H1 (cell line): ENCODE data around the gene KLHDC7B. TPM values are rescaled to one million over a fixed set of nuclear protein-coding genes. Genes with fewer than 3 reads are reported as not detected.

Experiments used
- CTCF ChIA-PET: fragments of 300-600 bp; sonication (Branson Sonifier 250); formaldehyde crosslinking; loops from one replicate; lab custom pipeline; 2021; ENCODE audit not compliant: partially characterized antibody; lab: Charles Lee
- POLR2A ChIA-PET: fragments of 300-600 bp; sonication (Branson Sonifier 250); formaldehyde crosslinking; loops from one replicate; lab custom pipeline; 2021; ENCODE audit warnings: inconsistent platforms; ENCODE audit not compliant: partially characterized antibody; lab: Charles Lee
- DNase-seq, 2 experiments: peaks; one replicate each; pipeline versions ENCODE4 v3.0.0 to v3.0.0-alpha.2; 2010 to 2022; ENCODE audit warnings: low spot score in 2 of 2, low read depth in 1 of 2, mixed read lengths in 1 of 2
- FAIRE-seq: peaks from 2 replicates; lab custom pipeline; 2011; peaks lifted over from hg19 to GRCh38; lab: Jason Lieb, UNC
- H2AFZ ChIP-seq: 2 replicates; pipeline ENCODE4 v1.8.1; 2012; ENCODE audit warnings: low read length, inconsistent platforms
- H2AK5ac ChIP-seq: 2 replicates; pipeline ENCODE4 v1.6.1; 2013; ENCODE audit warnings: low read depth, low read length
- H2BK120ac ChIP-seq: replicated peaks from 2 replicates; pipeline ENCODE3; 2013; ENCODE audit warnings: low read depth, low read length, inconsistent platforms
- H2BK12ac ChIP-seq: 2 replicates; pipeline ENCODE4 v1.6.1; 2013; ENCODE audit warnings: low read depth, low read length
- H2BK15ac ChIP-seq: 2 replicates; pipeline ENCODE4 v1.6.1; 2013; ENCODE audit warnings: low read length
- H2BK20ac ChIP-seq: 2 replicates; pipeline ENCODE4 v1.6.1; 2013; ENCODE audit warnings: low read length
- H2BK5ac ChIP-seq: 2 replicates; pipeline ENCODE4 v1.6.1; 2013; ENCODE audit warnings: low read depth, low read length
- H3K14ac ChIP-seq: 2 replicates; pipeline ENCODE4 v1.6.1; 2013; ENCODE audit warnings: inconsistent platforms; ENCODE audit not compliant: insufficient read length
- H3K18ac ChIP-seq: 2 replicates; pipeline ENCODE4 v1.6.1; 2013; ENCODE audit warnings: low read length; ENCODE audit errors: extremely low read depth
- H3K23ac ChIP-seq: 2 replicates; pipeline ENCODE4 v1.6.1; 2013; ENCODE audit warnings: inconsistent platforms; ENCODE audit not compliant: insufficient read length
- H3K23me2 ChIP-seq: 2 replicates; pipeline ENCODE4 v1.6.1; 2013; ENCODE audit warnings: low read depth, low read length
- H3K27ac ChIP-seq: 2 replicates; pipeline ENCODE4 v1.6.1; 2011; ENCODE audit warnings: low read depth, low read length, inconsistent platforms
- H3K27me3 ChIP-seq, 4 experiments: replicated peaks in 1 of 4; 1 replicate in 1 of 4; 2 replicates in 3 of 4; pipeline versions ENCODE4 v1.6.1 to v1.8.1; 2011 to 2013; ENCODE audit warnings: low read length in 3 of 4, mild to moderate bottlenecking in 3 of 4, inconsistent platforms in 2 of 4, mixed read lengths in 2 of 4, moderate library complexity in 1 of 4; ENCODE audit not compliant: control insufficient read depth in 3 of 4, insufficient read depth in 3 of 4; ENCODE audit errors: extremely low read depth in 1 of 4
- H3K36me3 ChIP-seq, 4 experiments: 2 replicates each; pipeline versions ENCODE4 v1.6.1 to v1.8.1; 2011 to 2013; ENCODE audit warnings: mild to moderate bottlenecking in 4 of 4, low read length in 3 of 4, moderate library complexity in 2 of 4, control low read depth in 1 of 4, inconsistent platforms in 1 of 4; ENCODE audit not compliant: insufficient read depth in 4 of 4, control insufficient read depth in 2 of 4
- H3K4ac ChIP-seq: replicated peaks from 2 replicates; pipeline ENCODE3; 2013; ENCODE audit warnings: low read length, low read depth, mixed read lengths, inconsistent platforms; ENCODE audit not compliant: insufficient read length
- H3K4me1 ChIP-seq, 4 experiments: replicated peaks in 1 of 4; 1 replicate in 1 of 4; 2 replicates in 3 of 4; pipeline versions ENCODE4 v1.6.1 to v1.8.1; 2011 to 2013; ENCODE audit warnings: low read length in 3 of 4, inconsistent platforms in 2 of 4, mixed read lengths in 1 of 4; ENCODE audit not compliant: insufficient read depth in 4 of 4, control insufficient read depth in 3 of 4
- H3K4me2 ChIP-seq, 2 experiments: 2 replicates each; pipeline versions ENCODE4 v1.6.1 to v1.8.1; 2011 to 2013; ENCODE audit warnings: low read depth in 2 of 2, low read length in 2 of 2, control low read depth in 1 of 2, inconsistent platforms in 1 of 2, mild to moderate bottlenecking in 1 of 2; ENCODE audit not compliant: insufficient read depth in 1 of 2
- H3K4me3 ChIP-seq, 4 experiments: fragments of 200-600, 300-600 bp in 1 of 4; sonication (generic), shearing (Covaris generic), sonication (Bioruptor Twin) in 1 of 4; 2 replicates each; pipeline versions ENCODE4 v1.5.1 to v1.8.1; 2011 to 2016; ENCODE audit warnings: low read length in 4 of 4, low read depth in 3 of 4, control low read depth in 2 of 4, inconsistent platforms in 2 of 4, mild to moderate bottlenecking in 2 of 4, mixed read lengths in 1 of 4, moderate library complexity in 1 of 4; ENCODE audit not compliant: insufficient read depth in 2 of 4; ENCODE audit errors: extremely low read depth in 1 of 4
- H3K56ac ChIP-seq: replicated peaks from 2 replicates; pipeline ENCODE3; 2013; ENCODE audit warnings: low read depth, mild to moderate bottlenecking, mixed read lengths, low read length, inconsistent platforms; ENCODE audit not compliant: insufficient read length
- H3K79me1 ChIP-seq: 2 replicates; pipeline ENCODE4 v1.6.1; 2013; ENCODE audit warnings: low read depth, low read length, control low read depth
- H3K79me2 ChIP-seq, 2 experiments: 2 replicates each; pipeline versions ENCODE4 v1.6.1 to v1.8.1; 2012 to 2013; ENCODE audit warnings: low read length in 2 of 2, mild to moderate bottlenecking in 2 of 2, inconsistent platforms in 1 of 2; ENCODE audit not compliant: insufficient read depth in 2 of 2, control insufficient read depth in 1 of 2
- H3K9ac ChIP-seq, 4 experiments: replicated peaks in 1 of 4; 1 replicate in 1 of 4; 2 replicates in 3 of 4; pipeline versions ENCODE4 v1.6.1 to v1.8.1; 2011 to 2013; ENCODE audit warnings: low read depth in 3 of 4, low read length in 3 of 4, control low read depth in 2 of 4, mild to moderate bottlenecking in 2 of 4, moderate library complexity in 2 of 4, inconsistent platforms in 1 of 4; ENCODE audit errors: extremely low read depth in 1 of 4
- H3K9me3 ChIP-seq, 2 experiments: 2 replicates each; pipeline versions ENCODE4 v1.6.1 to v1.8.1; 2012 to 2013; ENCODE audit warnings: mild to moderate bottlenecking in 2 of 2, moderate library complexity in 2 of 2, control low read depth in 1 of 2, inconsistent platforms in 1 of 2, low read depth in 1 of 2, low read length in 1 of 2, mixed read lengths in 1 of 2; ENCODE audit not compliant: insufficient read depth in 2 of 2
- H4K20me1 ChIP-seq, 2 experiments: replicated peaks in 1 of 2; 2 replicates each; pipeline versions ENCODE3 to v1.8.1; 2011 to 2013; ENCODE audit warnings: inconsistent platforms in 2 of 2, low read length in 2 of 2, mild to moderate bottlenecking in 1 of 2; ENCODE audit not compliant: insufficient read depth in 2 of 2, control insufficient read depth in 1 of 2
- H4K5ac ChIP-seq: 2 replicates; pipeline ENCODE4 v1.6.1; 2013; ENCODE audit warnings: low read length, low read depth, mixed read lengths, inconsistent platforms; ENCODE audit not compliant: insufficient read length
- H4K8ac ChIP-seq: 2 replicates; pipeline ENCODE4 v1.8.0; 2013; ENCODE audit warnings: mild to moderate bottlenecking, moderate library complexity, low read length, inconsistent platforms; ENCODE audit not compliant: insufficient read depth; ENCODE audit errors: extremely low read depth
- H4K91ac ChIP-seq: replicated peaks from 2 replicates; pipeline ENCODE3; 2013; ENCODE audit warnings: low read length, mixed read lengths, inconsistent platforms; ENCODE audit not compliant: insufficient read length
- CHD2 ChIP-seq: IDR thresholded peaks from 2 replicates; pipeline ENCODE4 v1.6.1; 2012; ENCODE audit warnings: low read length, improper control_type of control experiment
- EGR1 ChIP-seq: IDR thresholded peaks from 2 replicates; pipeline ENCODE4 v1.6.1; 2011; ENCODE audit warnings: low read depth, low read length, borderline replicate concordance
- FOSL1 ChIP-seq: IDR thresholded peaks from 2 replicates; pipeline ENCODE4 v1.6.1; 2011; ENCODE audit warnings: mild to moderate bottlenecking, low read depth, low read length, moderate library complexity; ENCODE audit not compliant: insufficient read depth
- KDM1A ChIP-seq: fragments of 200-600, 300-600 bp; sonication (generic); IDR thresholded peaks from 2 replicates; pipeline ENCODE4 v1.7.1; 2016; ENCODE audit warnings: mild to moderate bottlenecking, low read length, borderline replicate concordance
- POLR2A ChIP-seq, 2 experiments: IDR thresholded peaks; 1 replicate in 1 of 2; 2 replicates in 1 of 2; pipeline ENCODE4 v1.6.1; 2011; ENCODE audit warnings: low read depth in 2 of 2, low read length in 2 of 2, mild to moderate bottlenecking in 2 of 2; ENCODE audit errors: control extremely low read depth in 1 of 2
- POLR2AphosphoS5 ChIP-seq: IDR thresholded peaks from 2 replicates; pipeline ENCODE4 v1.6.1; 2011; ENCODE audit warnings: low read depth, low read length
- SP4 ChIP-seq: IDR thresholded peaks from 2 replicates; pipeline ENCODE4 v1.6.1; 2012; ENCODE audit warnings: low read length, inconsistent platforms
- ZNF274 ChIP-seq: IDR thresholded peaks from 2 replicates; pipeline ENCODE4 v1.7.0; 2012; ENCODE audit warnings: low read length, borderline replicate concordance; ENCODE audit errors: extremely low read depth
- WGBS, 2 experiments: shearing (Covaris generic) in 1 of 2; methylation state at CpG; one replicate each; pipeline versions ENCODE4 v1.1.6 to v1.1.7; 2013 to 2015; ENCODE audit warnings: low lambda C conversion rate in 2 of 2, mixed read lengths in 2 of 2, inconsistent platforms in 1 of 2, low coverage in 1 of 2, missing lambda C conversion rate in 1 of 2; ENCODE audit not compliant: insufficient replicate concordance in 2 of 2, insufficient coverage in 1 of 2, insufficient read length in 1 of 2; ENCODE audit errors: extremely low coverage in 1 of 2, missing lambda C conversion rate in 1 of 2; 5-methylcytosine and 5-hydroxymethylcytosine counted together
- polyA plus RNA-seq, 7 experiments: library from polyadenylated mRNA; depleted of rRNA in 3 of 7; stranded (reverse) in 5 of 7; unstranded in 2 of 7; fragments of >200 nt in 5 of 7; fragments of 200-250 nt in 2 of 7; gene quantifications; 1 replicate in 5 of 7; 2 replicates in 1 of 7; 4 replicates in 1 of 7; pipeline versions ENCODE4 v1.2.1 to v1.2.3, GENCODE V29; 2011 to 2013; ENCODE audit warnings: missing spikeins in 2 of 7, mixed read lengths in 2 of 7
- total RNA-seq: library from RNA; stranded (reverse); fragmentation: NEBNext Ultra II Directional; extraction: Animal tissue kit (Norgen Biotek cat#: 25700); gene quantifications from 2 replicates; pipeline ENCODE4 v1.2.1, GENCODE V29; 2021

The KLHDC7B gene
- total and polyA plus RNA-seq, 2 of the 8 experiments (the other 6 are each of a cell fraction or from before 2014, with no cell fraction given): not detected

GRCh38 chr22:50574383-50574755 is 28.7 kb downstream of the KLHDC7B start:
- Histone ChIP-seq H4K8ac (no peak overlapping the region), H3K4me3 (no peak overlapping the region), H3K4me2 (no peak overlapping the region), H4K5ac (no peak overlapping the region), H3K27ac (no peak overlapping the region), H3K27me3 (no peaks in the 10 kb centered on the region), H3K23me2 (no peaks in the 10 kb centered on the region), H3K4me1 (no peaks in the 10 kb centered on the region), H3K79me1 (no peaks in the 10 kb centered on the region), H3K36me3 (peaks cover 10 to 30% (median 22%) of the 10 kb centered on the region in 4 experiments; a peak in 7 of 8 replicates), H3K23ac (no peak overlapping the region), H4K91ac (no peak overlapping the region), H2AK5ac (no peak overlapping the region), H2BK5ac (no peak overlapping the region), H2AFZ (no peak overlapping the region), H2BK120ac (no peak overlapping the region), H3K56ac (no peak overlapping the region), H3K79me2 (no peaks in the 10 kb centered on the region), H2BK20ac (no peak overlapping the region), H4K20me1 (peaks cover 5 to 21% of the 10 kb centered on the region in 2 experiments), H3K4ac (no peak overlapping the region), H3K9me3 (no peaks in the 10 kb centered on the region), H2BK12ac (no peak overlapping the region), H3K18ac (no peak overlapping the region), H3K14ac (no peak overlapping the region), H2BK15ac (no peak overlapping the region), H3K9ac (no peak overlapping the region)
- FAIRE-seq (no peak), DNase-seq (no peak)
- 85% methylated on average over 11 of the region's 11 CpGs; no CpG with 5 or more reads in 1 of the 2 experiments for WGBS, 2 experiments
- TF ChIP-seq EGR1: no peak
- no peak for TF ChIP-seq FOSL1
- TF ChIP-seq ZNF274: no peak
- TF ChIP-seq POLR2AphosphoS5: no peak
- TF ChIP-seq CHD2: no peak
- TF ChIP-seq POLR2A (IDR thresholded peaks at IDR 0.05; ENCODE audit: control extremely low read depth in 1 of 2, low read depth in 2 of 2, low read length in 2 of 2): no peak
- no peak for TF ChIP-seq KDM1A
- no peak for TF ChIP-seq SP4
- POLR2A ChIA-PET: interaction anchor here (1.1 to 5.4 kb wide), 2 partner anchors 10 to 24 kb away, joined by 3 to 37 read pairs; partner anchors contain the start of gene SYCE3
- CTCF ChIA-PET: interaction anchor here (0.6 to 8.1 kb wide), 13 partner anchors 10 to 128 kb away, joined by 3 to 84 read pairs (median 4); partner anchors contain the start of gene SYCE3
